ENCODE data around the gene FAM13A.

FAM13A gene

GRCh38 chr4:88702782-88703181 lies 354.2 kb downstream of the FAM13A start:
- DNase-seq, result no peak

- no peak for DNase-seq
Measured at GRCh38 chr4:88698519-88698918, 358.5 kb downstream of the FAM13A start.

GRCh38 chr4:88697588-88698329 lies 359.2 kb downstream of the FAM13A start, which contains the start of gene NAP1L5:
TSS of gene NAP1L5 (minus strand) at chr4:88697829. CDS start at chr4:88697754, 75 bp downstream.
- peak; percentile 63 for DNase-seq

- peak; percentile 12 for DNase-seq
Measured at GRCh38 chr4:88697141-88697540, 359.8 kb downstream of the FAM13A start.

GRCh38 chr4:88696630-88697029 lies 360.4 kb downstream of the FAM13A start:
- no peak for DNase-seq

GRCh38 chr4:88693792-88694191 lies 363.2 kb downstream of the FAM13A start:
- DNase-seq, result no peak

GRCh38 chr4:88690355-88690754 lies 366.6 kb downstream of the FAM13A start:
- DNase-seq, result no peak

GRCh38 chr4:88681209-88681608 lies 375.8 kb downstream of the FAM13A start:
- no peak for DNase-seq
